Stimulated activated CD8-positive, alpha-beta memory T cell treated with anti-CD3 and anti-CD28 coated beads, Interleukin-4, amount 100 ng/mL, for 1 hour (primary cell): ENCODE measurements around the gene MCC.

Experiments used
- DNase-seq, 2 donors: peaks; one replicate each; pipeline ENCODE4 v3.0.0-alpha.2; 2020; ENCODE audit warnings: low read depth in 2 of 2, low spot score in 1 of 2

Gene MCC

GRCh38 chr5:113325054-113325453 is 163.2 kb downstream of the MCC start:
- no peak for DNase-seq

DNA sequence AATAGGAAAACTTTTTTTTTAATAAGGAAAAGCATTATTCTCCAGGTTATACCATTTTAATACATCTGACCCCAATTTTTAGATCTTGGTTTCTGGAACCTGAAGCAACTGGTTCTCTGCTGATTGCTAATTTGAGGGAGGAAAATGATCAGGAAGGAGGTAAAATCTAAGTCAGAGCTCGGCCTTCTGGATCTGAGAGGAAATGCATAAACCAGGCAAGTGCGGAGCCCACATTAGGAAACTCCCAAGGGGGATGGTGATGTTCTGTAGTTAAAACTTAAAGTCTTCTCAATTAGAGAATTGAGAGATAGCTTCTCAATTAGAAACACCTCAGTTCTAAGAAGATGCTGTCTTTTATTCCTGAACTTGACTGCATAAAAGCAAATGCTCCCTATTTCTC is 167.0 kb downstream of the MCC start:
- no peak for DNase-seq

DNA sequence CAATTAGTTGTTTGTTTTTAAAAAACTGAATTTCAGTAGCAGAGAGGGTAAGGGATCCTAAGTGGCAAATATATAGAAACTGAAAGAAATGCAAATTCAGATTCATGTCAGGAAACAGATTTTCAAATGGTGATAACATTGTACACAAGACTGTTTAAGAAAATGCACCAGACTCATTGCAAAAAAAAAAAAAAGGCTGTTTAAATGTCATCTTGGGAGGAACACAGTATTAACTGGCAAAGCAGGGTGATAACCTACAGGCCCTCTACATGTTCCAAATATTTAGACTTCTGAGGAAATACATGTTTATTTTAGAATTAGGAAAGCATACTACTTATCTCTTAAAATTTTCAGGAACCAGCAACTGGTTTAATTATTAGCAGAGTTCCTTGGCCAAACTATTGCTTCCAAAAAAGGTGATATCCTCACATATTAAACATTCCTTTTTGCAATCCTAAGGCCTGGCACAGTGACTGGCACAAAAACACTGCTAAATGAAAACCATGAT is 167.9 kb downstream of the MCC start:
- no peak for DNase-seq

GRCh38 chr5:113319256-113320053 is 168.8 kb downstream of the MCC start:
- DNase-seq = no peak

GRCh38 chr5:113317636-113318035 is 170.6 kb downstream of the MCC start:
- DNase-seq = no peak

- no peak for DNase-seq
Observed at GRCh38 chr5:113311301-113311700, 177.0 kb downstream of the MCC start.

- DNase-seq = no peak
Observed at GRCh38 chr5:113302120-113302519, 186.1 kb downstream of the MCC start.

DNA sequence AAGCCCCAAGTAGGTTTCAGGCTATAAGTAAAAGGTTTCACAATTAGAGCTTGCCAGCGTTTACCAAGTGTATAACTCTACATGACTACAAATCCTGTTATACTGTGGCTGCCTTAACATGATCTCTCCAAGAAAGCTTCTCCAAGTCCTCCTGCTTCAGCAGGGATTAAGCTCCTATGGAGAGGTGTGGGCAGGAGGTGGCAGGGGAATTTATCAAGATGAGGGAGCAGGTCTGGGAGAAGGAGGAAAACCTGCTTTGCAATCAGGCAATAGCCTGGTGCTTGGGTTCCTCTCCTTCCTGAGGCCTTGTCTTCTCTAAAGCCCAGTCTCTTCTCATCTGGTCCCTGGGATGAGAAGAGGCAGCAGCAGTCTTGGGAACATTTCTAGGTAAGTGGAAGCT is 188.7 kb downstream of the MCC start:
- DNase-seq = no peak

DNA sequence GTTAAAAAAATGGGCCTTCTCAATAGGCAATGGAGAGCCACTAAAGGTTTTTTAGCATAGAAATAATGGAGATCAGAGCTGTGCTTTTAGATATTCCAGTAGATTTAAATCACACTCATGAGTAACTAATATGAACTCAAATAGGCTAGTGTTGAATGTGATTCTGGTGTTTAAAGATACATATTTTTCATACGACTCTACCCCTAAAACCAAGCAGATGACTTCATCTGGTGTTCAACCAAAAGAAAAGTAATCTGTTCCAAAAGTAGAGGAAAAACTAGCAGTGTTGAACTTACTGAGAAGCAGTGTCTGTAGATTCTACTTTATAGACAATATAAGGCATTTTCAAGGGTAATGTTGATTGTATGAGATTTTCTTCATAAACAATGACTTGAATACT is 191.6 kb downstream of the MCC start:
- no peak for DNase-seq

DNA sequence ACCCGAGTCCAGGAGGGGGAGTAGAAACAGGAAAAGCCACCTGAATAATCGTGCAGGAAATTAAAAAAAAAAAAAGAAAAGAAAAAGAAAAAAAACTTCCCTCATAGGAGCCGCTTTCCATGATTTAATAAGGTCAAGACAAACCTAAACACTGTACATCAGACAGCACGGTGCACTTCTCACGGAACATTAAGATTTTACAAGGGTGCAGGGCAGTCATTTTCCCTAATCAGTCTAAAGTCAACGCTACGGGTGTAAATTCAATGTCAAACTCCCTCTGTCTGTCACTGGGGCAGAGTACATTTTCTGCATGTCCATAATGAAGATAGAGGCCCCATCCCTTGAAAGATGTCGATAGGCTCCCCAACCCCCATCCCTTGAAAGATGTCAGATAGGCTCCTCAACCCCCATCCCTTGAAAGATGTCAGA is 193.1 kb downstream of the MCC start:
- DNase-seq = no peak

DNA sequence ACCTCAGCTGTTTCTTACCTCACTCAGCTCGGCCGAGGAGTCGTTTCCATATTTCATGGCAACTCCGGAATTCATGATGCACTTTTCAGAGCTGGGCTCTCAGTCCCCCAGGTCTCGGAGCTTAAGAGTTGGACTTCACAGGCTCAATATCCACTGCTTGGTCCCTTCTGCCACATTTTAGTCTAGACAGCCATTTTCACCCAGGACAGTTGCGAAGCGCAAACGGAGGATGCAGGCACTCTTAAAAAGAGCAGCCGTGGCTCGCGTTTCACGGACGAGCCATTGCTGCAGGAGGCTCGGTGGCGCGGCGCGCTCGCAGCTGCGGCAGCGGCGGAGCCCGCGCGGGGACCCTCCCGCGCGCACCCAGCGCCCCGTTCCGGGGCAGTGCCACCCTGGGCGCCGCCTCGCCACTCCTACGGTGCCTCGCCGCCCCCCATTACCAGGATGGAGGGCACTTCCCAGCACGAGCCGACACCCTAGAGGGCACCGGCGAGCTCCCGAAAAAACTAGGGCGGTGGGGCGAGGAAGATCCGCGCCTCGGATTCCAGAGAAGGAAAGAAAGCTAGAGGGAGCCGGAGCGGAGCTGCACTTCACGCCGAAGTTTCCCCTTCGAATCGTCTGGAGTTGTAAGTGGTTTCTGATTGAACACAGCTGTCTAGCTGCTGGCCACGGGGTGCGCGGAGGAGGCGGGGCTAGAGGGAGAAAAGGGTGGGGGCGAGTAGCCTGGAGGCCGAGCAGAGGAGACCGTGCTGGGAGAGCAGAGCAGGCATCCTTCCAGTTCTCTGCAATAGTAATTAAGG is 193.7 kb downstream of the MCC start:
- peak; percentile 44 to 46 for DNase-seq

- DNase-seq = no peak
Observed at GRCh38 chr5:113293975-113294310, 194.3 kb downstream of the MCC start.

GRCh38 chr5:113293068-113293974 is 194.9 kb downstream of the MCC start:
- no peak for DNase-seq

DNA sequence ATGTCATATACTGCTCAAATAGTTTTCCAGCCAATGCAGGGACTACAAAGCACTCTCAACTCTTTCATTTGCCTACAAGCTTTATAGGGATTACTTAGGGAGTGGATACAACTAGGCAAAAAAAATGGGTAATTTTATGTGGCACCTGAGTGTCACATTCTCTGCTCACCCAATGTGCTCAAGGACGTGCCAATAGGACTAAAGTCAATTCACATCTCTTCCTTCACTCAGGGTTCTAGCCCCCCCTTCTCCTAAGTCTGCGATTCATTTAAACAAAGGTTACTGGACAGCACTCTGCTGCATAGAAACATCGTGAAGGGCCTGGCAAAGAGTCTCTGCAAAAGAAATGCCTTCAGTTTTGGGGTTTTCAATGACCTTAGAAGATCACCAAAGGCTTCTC is 195.8 kb downstream of the MCC start:
- no peak for DNase-seq

- DNase-seq = no peak
Observed at GRCh38 chr5:113283558-113283957, 204.7 kb downstream of the MCC start.

DNA sequence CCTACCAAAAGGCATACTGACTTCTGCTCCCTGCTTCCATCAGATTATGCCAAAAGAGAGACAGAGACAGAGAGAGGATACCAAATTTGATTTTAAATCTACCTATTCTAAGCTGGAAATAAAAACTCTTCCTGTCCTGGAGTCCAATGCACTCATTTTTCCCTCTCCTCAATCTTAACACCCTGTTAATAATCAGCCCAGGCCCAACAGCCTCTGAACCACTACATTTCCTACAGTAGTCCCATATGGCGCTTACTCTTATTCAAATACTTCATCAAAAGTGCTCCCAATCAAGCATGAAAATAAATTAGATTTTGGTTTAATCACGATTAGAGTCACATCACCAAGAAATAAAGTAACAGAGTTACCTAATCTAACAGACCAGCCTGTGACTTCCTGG is 205.8 kb downstream of the MCC start:
- DNase-seq = no peak

DNA sequence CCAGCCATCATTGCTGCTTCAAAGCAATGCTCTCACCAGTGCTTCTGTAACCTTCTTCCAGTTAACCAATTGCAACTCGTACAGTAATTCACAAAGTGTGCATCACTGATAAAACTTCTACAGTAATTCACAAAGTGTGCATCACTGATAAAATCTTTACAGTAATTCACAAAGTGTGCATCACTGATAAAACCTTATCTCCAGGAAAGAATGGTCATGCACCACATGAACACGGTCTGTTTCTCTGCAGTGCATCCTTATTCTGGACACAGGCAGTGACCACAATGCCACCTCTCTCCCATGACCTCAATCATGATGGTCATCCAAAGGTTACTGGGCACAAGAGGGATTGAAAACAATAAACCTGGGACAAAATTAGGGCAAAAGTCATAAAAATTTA is 207.1 kb downstream of the MCC start:
- DNase-seq = no peak

GRCh38 chr5:113280541-113280940 is 207.7 kb downstream of the MCC start:
- DNase-seq = no peak

DNA sequence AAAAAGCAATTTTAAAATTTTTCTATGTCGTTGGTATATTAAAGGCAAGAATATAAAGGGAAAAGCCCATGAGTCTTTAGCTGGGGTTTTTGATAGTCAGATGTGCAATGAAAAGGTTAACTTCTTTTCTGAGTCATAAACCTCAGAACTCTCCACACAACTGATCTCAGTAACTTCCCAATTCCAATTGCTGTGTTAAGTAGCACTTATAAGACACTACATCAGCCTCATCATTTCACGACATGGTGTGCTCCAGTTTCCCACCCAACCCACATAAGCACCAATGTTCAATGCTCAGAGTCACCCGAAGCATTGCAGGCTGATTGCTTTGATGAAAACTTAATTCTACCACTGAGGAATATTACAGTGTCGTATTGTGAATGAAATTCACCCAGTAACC is 209.3 kb downstream of the MCC start:
- no peak for DNase-seq

DNA sequence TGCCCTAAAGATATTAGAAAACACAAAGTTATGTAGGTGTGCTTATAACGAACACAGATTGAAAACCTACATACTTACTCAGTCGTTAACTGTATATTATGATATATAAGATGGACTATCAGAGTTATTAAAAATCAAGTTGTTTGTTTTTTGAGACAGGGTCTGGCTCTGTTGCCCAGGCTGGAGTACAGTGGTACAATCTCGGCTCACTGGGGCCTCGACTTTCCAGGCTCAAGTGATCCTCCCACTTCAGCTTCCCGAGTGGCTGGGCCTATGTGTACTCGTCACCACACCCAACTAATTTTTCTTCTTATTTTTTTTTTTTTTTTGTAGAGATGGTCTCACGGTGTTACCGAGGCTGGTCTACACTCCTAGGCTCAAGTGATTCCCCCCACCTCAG is 211.8 kb downstream of the MCC start:
- no peak for DNase-seq

- DNase-seq = no peak
Observed at GRCh38 chr5:113276001-113276400, 212.3 kb downstream of the MCC start.
